Measurements from ENCODE around the gene USP31. TPM values are rescaled to one million over a fixed set of nuclear protein-coding genes. Genes with fewer than 3 reads are reported as not detected.
A peak's percentile ranks its signal among the peaks of the same experiment; 100 is the strongest.

The USP31 gene
- polyA plus RNA-seq, 2 of the 4 experiments (the other 2 are of a cell fraction), result 8.3 to 18.0 TPM

DNA sequence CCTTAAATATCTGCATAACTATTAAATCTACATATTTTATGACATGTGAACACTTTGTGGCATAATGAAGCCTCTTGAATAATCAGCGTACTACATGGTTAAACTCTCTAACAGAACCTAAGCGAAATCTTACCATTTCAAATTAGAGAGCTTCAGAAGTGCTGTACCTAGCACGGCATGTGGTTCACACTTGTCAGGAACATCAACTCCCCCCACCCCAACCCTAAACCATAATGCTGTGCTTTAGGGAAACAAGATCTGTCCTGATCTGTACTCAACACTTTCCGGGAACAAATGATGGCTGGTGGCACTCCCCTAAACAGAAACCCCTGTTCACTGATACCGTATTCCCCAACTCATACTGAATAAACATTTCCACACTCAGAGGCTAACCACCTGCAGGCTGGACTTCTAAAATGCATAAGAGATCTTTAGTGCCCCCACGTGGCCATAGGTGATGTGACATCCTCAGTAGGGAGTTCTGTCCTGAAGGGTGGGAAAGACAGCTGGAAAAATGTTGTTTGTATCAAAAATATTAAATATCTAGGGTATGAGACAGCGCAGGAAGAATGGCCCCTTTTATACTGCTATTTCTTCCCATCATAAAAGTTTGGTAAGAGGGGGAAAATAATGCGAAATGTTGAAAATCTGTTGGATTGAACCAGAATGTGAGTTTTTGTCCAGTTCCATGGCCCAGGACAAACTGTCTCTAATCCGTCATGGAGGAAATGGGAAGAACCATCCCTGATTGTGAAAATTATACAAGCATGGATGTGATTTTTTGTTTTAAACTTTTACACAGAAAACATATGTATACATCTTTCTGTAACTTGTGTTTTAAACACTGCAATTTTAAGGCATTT lies 88.6 kb downstream of the USP31 start (continued):
- peak; percentile 78 for TF ChIP-seq CTCF (IDR thresholded peaks at IDR 0.05)

DNA sequence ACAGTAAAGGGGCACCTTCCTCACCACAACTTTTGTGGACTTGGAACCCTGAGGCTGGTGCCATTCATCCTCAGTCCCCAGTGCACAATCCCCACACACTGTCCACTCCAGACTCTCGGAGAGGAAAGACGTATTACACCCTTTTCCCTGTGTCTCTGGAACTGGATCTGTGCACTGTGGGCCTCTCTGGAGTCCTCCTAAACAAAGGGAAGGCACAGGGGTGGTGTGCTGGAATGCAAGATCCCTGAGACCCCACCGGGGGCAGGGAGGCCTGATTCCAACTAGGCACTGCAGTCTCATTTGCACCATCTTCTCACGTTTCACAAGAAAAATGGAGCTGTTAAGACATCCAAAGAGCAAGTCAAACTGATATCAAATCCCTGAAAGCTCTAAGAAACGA lies 89.8 kb downstream of the USP31 start:
- Histone ChIP-seq H3K4me2 (no peak overlapping the region), H3K4me3 (no peak overlapping the region), H3K9me3 (0 out of 3 replicates have a peak, but pooled peaks cover 14% of the 10 kb centered on the region), H3K27ac (no peak overlapping the region), H3K4me1 (peaks cover 7% of the 10 kb centered on the region; the same call in 2 of the 3 replicates)
- ATAC-seq (peak in 1 of 2 experiments; percentile 24; a peak in 4 of 6 replicates), DNase-seq (ENCODE audit: low read depth in 1 of 2, low spot score in 1 of 2) (no peak), FAIRE-seq (no peak)
- TF ChIP-seq E2F6 (IDR thresholded peaks at IDR 0.05; ENCODE audit: borderline replicate concordance, low read depth), result no peak
- TF ChIP-seq RAD21 (conservative IDR thresholded peaks at IDR 0.05 in 1 of 2, IDR thresholded peaks at IDR 0.05 in 1 of 2), result no peak
- no peak for TF ChIP-seq NR3C1 (IDR thresholded peaks at IDR 0.05)
- TF ChIP-seq RARB (CRISPR knock-in tag; IDR thresholded peaks at IDR 0.05), result no peak
- TF ChIP-seq PHF8 (IDR thresholded peaks at IDR 0.05; ENCODE audit: borderline replicate concordance, low read depth), result no peak
- TF ChIP-seq ZFP36 (IDR thresholded peaks at IDR 0.05; ENCODE audit: borderline replicate concordance, partially characterized antibody), result no peak
- TF ChIP-seq EHMT2 (IDR thresholded peaks at IDR 0.05; ENCODE audit: low read depth), result no peak
- no peak for TF ChIP-seq RFX5 (IDR thresholded peaks at IDR 0.05)
- TF ChIP-seq POLR2A (IDR thresholded peaks at IDR 0.05; ENCODE audit: low read length), result no peak
- TF ChIP-seq CEBPB (IDR thresholded peaks at IDR 0.05), result no peak
- no peak for TF ChIP-seq MAFK (IDR thresholded peaks at IDR 0.05; ENCODE audit: partially characterized antibody)
- TF ChIP-seq GATA3 (IDR thresholded peaks at IDR 0.05; ENCODE audit: borderline replicate concordance), result no peak
- no peak for TF ChIP-seq FOSB (CRISPR knock-in tag; IDR thresholded peaks at IDR 0.05)
- no peak for TF ChIP-seq TFCP2L1 (CRISPR knock-in tag; IDR thresholded peaks at IDR 0.05)
- ChIA-PET CTCF (interaction anchor here (0.8 to 3.0 kb wide), 7 partner anchors 9 to 1488 kb away, joined by 3 to 25 read pairs (median 5); no protein-coding TSS in a partner anchor), POLR2A (interaction anchor here (0.6 kb wide), 1 partner anchor 177 kb away, joined by 3 read pairs; no protein-coding TSS in a partner anchor)
- WGBS (ENCODE audit: missing lambda C conversion rate), result 41% methylated on average over 5 of the region's 5 CpGs

DNA sequence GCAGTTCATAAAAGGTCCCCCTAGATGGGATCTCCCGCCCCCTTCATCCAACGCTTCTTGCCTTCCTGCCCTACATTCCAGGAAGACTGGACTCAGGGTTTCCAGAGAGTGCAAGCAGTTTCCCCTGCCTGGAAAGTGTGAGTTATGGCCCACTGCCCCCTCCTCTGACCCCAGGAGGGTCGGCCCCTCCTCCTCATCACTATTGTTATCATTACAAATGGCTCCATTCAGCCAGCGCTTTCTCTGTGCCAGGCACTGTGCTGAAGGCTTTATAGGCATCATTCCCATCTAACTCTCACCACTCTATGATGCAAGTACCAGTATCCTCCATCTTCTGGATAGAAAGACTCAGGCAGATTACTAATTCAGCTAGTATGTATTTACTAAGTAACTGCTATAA lies 90.7 kb downstream of the USP31 start:
- DNase-seq (ENCODE audit: low read depth in 1 of 2, low spot score in 1 of 2), result no peak
- Histone ChIP-seq H3K4me3 (no peak overlapping the region), H3K4me2 (no peak overlapping the region), H3K9me3 (0 out of 3 replicates have a peak, but pooled peaks cover 14% of the 10 kb centered on the region), H3K4me1 (peaks cover 7% of the 10 kb centered on the region; the same call in 2 of the 3 replicates), H3K27ac (no peak overlapping the region)
- FAIRE-seq, result no peak
- CTCF ChIA-PET, result interaction anchor here (1.2 to 3.0 kb wide), 2 partner anchors 10 to 13 kb away, joined by 3 to 10 read pairs; no protein-coding TSS in a partner anchor
- WGBS (ENCODE audit: missing lambda C conversion rate), result 61% methylated on average over 4 of the region's 4 CpGs
- POLR2A ChIA-PET, result interaction anchor here (0.6 kb wide), 1 partner anchor 176 kb away, joined by 3 read pairs; no protein-coding TSS in a partner anchor
- no peak for ATAC-seq
- no peak for TF ChIP-seq CEBPB (IDR thresholded peaks at IDR 0.05)
- TF ChIP-seq HOXB5 (CRISPR knock-in tag; IDR thresholded peaks at IDR 0.05), result no peak
- no peak for TF ChIP-seq MAZ (IDR thresholded peaks at IDR 0.05; ENCODE audit: borderline replicate concordance, low read depth, low read length)
- TF ChIP-seq RCOR1 (IDR thresholded peaks at IDR 0.05; ENCODE audit: low read depth, low read length), result no peak

All from A549 (cell line).